ENCODE results near the gene CD244.

- TF ChIP-seq CTCF (IDR thresholded peaks at IDR 0.05) (no peak), POLR2A (IDR thresholded peaks at IDR 0.05) (no peak)
Measured at GRCh38 chr1:160863774-160864131, 1.1 kb upstream of the CD244 start.
